ENCODE measurements around the gene ZMIZ1. TPM values are rescaled to one million over a fixed set of nuclear protein-coding genes. Genes with fewer than 3 reads are reported as not detected.

Gene ZMIZ1
- total RNA-seq, 1 experiment from 2014 or later = 28.4 TPM

- Histone ChIP-seq H4K20me1 (ENCODE audit: insufficient read depth) (no peaks in the 10 kb centered on the region), H3K9ac (ENCODE audit: low read length) (no peak overlapping the region), H3K4me3 (replicated peaks in 1 of 2; ENCODE audit: low read depth in 1 of 2, low read length in 2 of 2) (no peak overlapping the region), H3K36me3 (ENCODE audit: control insufficient read depth in 1 of 2, insufficient read depth in 2 of 2, low read length in 2 of 2) (no peaks in the 10 kb centered on the region), H3K27ac (ENCODE audit: low read depth, low read length) (no peak overlapping the region), H3K79me2 (ENCODE audit: insufficient read depth, low read length) (no peaks in the 10 kb centered on the region), H3K9me3 (ENCODE audit: control insufficient read depth in 1 of 2, insufficient read depth in 1 of 2, low read depth in 1 of 2, low read length in 2 of 2) (no peaks in the 10 kb centered on the region), H3K4me1 (ENCODE audit: control insufficient read depth in 1 of 2, insufficient read depth in 2 of 2, low read length in 2 of 2) (peaks cover 0 to 20% of the 10 kb centered on the region in 2 experiments; a peak in 2 of 4 replicates), H2AFZ (ENCODE audit: low read depth, low read length, poor library complexity, severe bottlenecking) (no peak overlapping the region), H3K9me2 (ENCODE audit: insufficient read depth) (no peaks in the 10 kb centered on the region), H3K27me3 (ENCODE audit: insufficient read depth, low read length) (no peaks in the 10 kb centered on the region), H3K4me2 (ENCODE audit: low read length) (no peak overlapping the region)
- RAD21 ChIA-PET (ENCODE audit: low non-redundant PET in 1 of 2, low total read pairs in 2 of 2, uncharacterized antibody in 2 of 2, unreplicated experiment in 2 of 2) = no interaction called here
- DNase-seq (ENCODE audit: low read depth, low spot score) = no peak
- intact Hi-C loops (cut with micrococcal nuclease) = no loop called here
- no TSS peak for BruUV-seq (replicated peaks)
- CTCF ChIA-PET = no interaction called here
- POLR2A ChIA-PET = no interaction called here
- TF ChIP-seq ELF1 (IDR thresholded peaks at IDR 0.05; ENCODE audit: borderline replicate concordance, low read depth) (no peak), SIN3A (IDR thresholded peaks at IDR 0.05; ENCODE audit: low read depth) (no peak), POLR2AphosphoS5 (IDR thresholded peaks at IDR 0.05; ENCODE audit: low read depth, low read length) (no peak), CBX3 (IDR thresholded peaks at IDR 0.05; ENCODE audit: low read depth) (no peak), CEBPB (IDR thresholded peaks at IDR 0.05; ENCODE audit: low read depth) (no peak), YY1 (IDR thresholded peaks at IDR 0.05; ENCODE audit: extremely low read depth, insufficient replicate concordance, low read depth, low read length) (no peak), RAD21 (IDR thresholded peaks at IDR 0.05; ENCODE audit: low read depth) (no peak)
- ATAC-seq = no peak
These were observed 174.7 kb downstream of the ZMIZ1 start for GRCh38 chr10:79243181-79244067.

- Histone ChIP-seq H3K9me2 (ENCODE audit: insufficient read depth) (no peaks in the 10 kb centered on the region), H3K4me3 (replicated peaks in 1 of 2; ENCODE audit: low read depth in 1 of 2, low read length in 2 of 2) (no peak overlapping the region), H3K27ac (ENCODE audit: low read depth, low read length) (no peak overlapping the region), H3K79me2 (ENCODE audit: insufficient read depth, low read length) (no peaks in the 10 kb centered on the region), H3K9ac (ENCODE audit: low read length) (no peak overlapping the region), H4K20me1 (ENCODE audit: insufficient read depth) (no peaks in the 10 kb centered on the region), H3K9me3 (ENCODE audit: control insufficient read depth in 1 of 2, insufficient read depth in 1 of 2, low read depth in 1 of 2, low read length in 2 of 2) (no peaks in the 10 kb centered on the region), H2AFZ (ENCODE audit: low read depth, low read length, poor library complexity, severe bottlenecking) (no peak overlapping the region), H3K4me2 (ENCODE audit: low read length) (no peak overlapping the region), H3K27me3 (ENCODE audit: insufficient read depth, low read length) (no peaks in the 10 kb centered on the region), H3K36me3 (ENCODE audit: control insufficient read depth in 1 of 2, insufficient read depth in 2 of 2, low read length in 2 of 2) (no peaks in the 10 kb centered on the region), H3K4me1 (ENCODE audit: control insufficient read depth in 1 of 2, insufficient read depth in 2 of 2, low read length in 2 of 2) (peaks cover 0 to 15% of the 10 kb centered on the region in 2 experiments; a peak in 2 of 4 replicates)
- no peak for DNase-seq (ENCODE audit: low read depth, low spot score)
- POLR2A ChIA-PET = no interaction called here
- RAD21 ChIA-PET (ENCODE audit: low non-redundant PET in 1 of 2, low total read pairs in 2 of 2, uncharacterized antibody in 2 of 2, unreplicated experiment in 2 of 2) = no interaction called here
- no peak for ATAC-seq
- intact Hi-C loops (cut with micrococcal nuclease) = no loop called here
- CTCF ChIA-PET = no interaction called here
- BruUV-seq (replicated peaks) = no TSS peak
- TF ChIP-seq POLR2AphosphoS5 (IDR thresholded peaks at IDR 0.05; ENCODE audit: low read depth, low read length) = no peak
- TF ChIP-seq SRF (IDR thresholded peaks at IDR 0.05; ENCODE audit: low read depth) = no peak
- TF ChIP-seq MAX (IDR thresholded peaks at IDR 0.05) = no peak
- no peak for TF ChIP-seq POLR2A (IDR thresholded peaks at IDR 0.05; ENCODE audit: borderline replicate concordance, extremely low read depth, insufficient read depth, insufficient read length)
- no peak for TF ChIP-seq ELF1 (IDR thresholded peaks at IDR 0.05; ENCODE audit: borderline replicate concordance, low read depth)
- no peak for TF ChIP-seq EZH2phosphoT487 (IDR thresholded peaks at IDR 0.05; ENCODE audit: borderline replicate concordance)
- no peak for TF ChIP-seq ZFX (IDR thresholded peaks at IDR 0.05)
These were observed 175.3 kb downstream of the ZMIZ1 start for GRCh38 chr10:79244068-79244442.
